Neuronal stem cell (in vitro differentiated cells): Measurements from ENCODE around the gene FMNL3.

Experiments
- DNase-seq: peaks from one replicate; pipeline ENCODE4 v3.0.0-alpha.2; 2013; ENCODE audit warnings: low spot score
- H2AFZ ChIP-seq: one replicate; pipeline ENCODE4 v1.6.1; 2013; ENCODE audit warnings: mild to moderate bottlenecking, low read length, inconsistent platforms
- H2AK5ac ChIP-seq: 2 replicates; pipeline ENCODE4 v1.6.1; 2013; ENCODE audit warnings: low read depth, mild to moderate bottlenecking, inconsistent platforms, low read length, moderate library complexity, mixed read lengths
- H2BK120ac ChIP-seq: 2 replicates; pipeline ENCODE4 v1.6.1; 2013; ENCODE audit warnings: low read depth, mild to moderate bottlenecking, inconsistent platforms, low read length, moderate library complexity, mixed read lengths
- H2BK12ac ChIP-seq: one replicate; pipeline ENCODE4 v1.6.1; 2013; ENCODE audit warnings: low read length, inconsistent platforms
- H2BK15ac ChIP-seq: 2 replicates; pipeline ENCODE4 v1.6.1; 2013; ENCODE audit warnings: mild to moderate bottlenecking, low read length, inconsistent platforms, mixed read lengths
- H2BK5ac ChIP-seq: one replicate; pipeline ENCODE4 v1.6.1; 2013; ENCODE audit warnings: inconsistent platforms, mild to moderate bottlenecking, low read length, moderate library complexity
- H3K14ac ChIP-seq: one replicate; pipeline ENCODE4 v1.6.1; 2013; ENCODE audit warnings: low read length, inconsistent platforms
- H3K18ac ChIP-seq: 2 replicates; pipeline ENCODE4 v1.6.1; 2013; ENCODE audit warnings: low read length, inconsistent platforms
- H3K23ac ChIP-seq: 2 replicates; pipeline ENCODE4 v1.6.1; 2013; ENCODE audit warnings: low read depth, mild to moderate bottlenecking, mixed read lengths, low read length, inconsistent platforms; ENCODE audit not compliant: poor library complexity
- H3K27ac ChIP-seq: replicated peaks from 3 replicates; pipeline ENCODE4 v1.5.1; 2013; ENCODE audit warnings: low read length, inconsistent platforms
- H3K27me3 ChIP-seq, 3 experiments: 2 replicates each; pipeline ENCODE4 v1.6.1; 2013; ENCODE audit warnings: low read length in 3 of 3, mild to moderate bottlenecking in 2 of 3, inconsistent platforms in 1 of 3, low read depth in 1 of 3, mixed read lengths in 1 of 3, moderate library complexity in 1 of 3; ENCODE audit not compliant: control insufficient read depth in 3 of 3, insufficient read depth in 3 of 3
- H3K36me3 ChIP-seq, 2 donors: replicated peaks in 1 of 2; 2 replicates each; pipeline ENCODE4 v1.6.1; 2013; ENCODE audit warnings: low read length in 2 of 2; ENCODE audit not compliant: control insufficient read depth in 2 of 2, insufficient read depth in 2 of 2
- H3K4ac ChIP-seq: 2 replicates; pipeline ENCODE4 v1.6.1; 2013; ENCODE audit warnings: inconsistent platforms, mild to moderate bottlenecking, low read length, moderate library complexity
- H3K4me1 ChIP-seq, 2 donors: 1 replicate in 1 of 2; 2 replicates in 1 of 2; pipeline ENCODE4 v1.6.1; 2013; ENCODE audit warnings: low read length in 2 of 2, low read depth in 1 of 2; ENCODE audit not compliant: control insufficient read depth in 2 of 2, insufficient read depth in 1 of 2
- H3K4me2 ChIP-seq: one replicate; pipeline ENCODE4 v1.6.1; 2013; ENCODE audit warnings: mild to moderate bottlenecking, low read length, inconsistent platforms; ENCODE audit not compliant: insufficient read depth, poor library complexity, severe bottlenecking
- H3K4me3 ChIP-seq, 2 donors: 2 replicates each; pipeline ENCODE4 v1.5.1; 2013; ENCODE audit warnings: low read length in 2 of 2, mild to moderate bottlenecking in 2 of 2, inconsistent platforms in 1 of 2, moderate library complexity in 1 of 2
- H3K79me1 ChIP-seq: one replicate; pipeline ENCODE4 v1.6.1; 2013; ENCODE audit warnings: low read depth, mild to moderate bottlenecking, inconsistent platforms, low read length, moderate library complexity
- H3K9ac ChIP-seq: one replicate; pipeline ENCODE4 v1.6.1; 2013; ENCODE audit warnings: mild to moderate bottlenecking, low read depth, low read length, inconsistent platforms; ENCODE audit not compliant: poor library complexity
- H3K9me3 ChIP-seq, 2 donors: replicated peaks in 1 of 2; 2 replicates each; pipeline versions ENCODE3 to v1.6.1; 2013; ENCODE audit warnings: low read length in 2 of 2, mild to moderate bottlenecking in 2 of 2, inconsistent platforms in 1 of 2, low read depth in 1 of 2, mixed read lengths in 1 of 2, moderate library complexity in 1 of 2; ENCODE audit not compliant: control insufficient read depth in 2 of 2, insufficient read depth in 1 of 2
- H4K8ac ChIP-seq: one replicate; pipeline ENCODE4 v1.6.1; 2013; ENCODE audit warnings: low read depth, mild to moderate bottlenecking, inconsistent platforms, low read length, moderate library complexity
- H4K91ac ChIP-seq: one replicate; pipeline ENCODE4 v1.6.1; 2013; ENCODE audit warnings: low read length, low read depth, mild to moderate bottlenecking, inconsistent platforms; ENCODE audit not compliant: poor library complexity
- WGBS, 2 donors: extraction: QIAGEN DNeasy Blood & Tissue Kit; methylation state at CpG; one replicate each; pipeline ENCODE4 v1.1.7; 2013; ENCODE audit warnings: missing lambda C conversion rate in 2 of 2, mixed read lengths in 1 of 2; ENCODE audit not compliant: insufficient read length in 2 of 2, insufficient replicate concordance in 1 of 2; ENCODE audit errors: extremely low coverage in 2 of 2; 5-methylcytosine and 5-hydroxymethylcytosine counted together

The FMNL3 gene

DNA sequence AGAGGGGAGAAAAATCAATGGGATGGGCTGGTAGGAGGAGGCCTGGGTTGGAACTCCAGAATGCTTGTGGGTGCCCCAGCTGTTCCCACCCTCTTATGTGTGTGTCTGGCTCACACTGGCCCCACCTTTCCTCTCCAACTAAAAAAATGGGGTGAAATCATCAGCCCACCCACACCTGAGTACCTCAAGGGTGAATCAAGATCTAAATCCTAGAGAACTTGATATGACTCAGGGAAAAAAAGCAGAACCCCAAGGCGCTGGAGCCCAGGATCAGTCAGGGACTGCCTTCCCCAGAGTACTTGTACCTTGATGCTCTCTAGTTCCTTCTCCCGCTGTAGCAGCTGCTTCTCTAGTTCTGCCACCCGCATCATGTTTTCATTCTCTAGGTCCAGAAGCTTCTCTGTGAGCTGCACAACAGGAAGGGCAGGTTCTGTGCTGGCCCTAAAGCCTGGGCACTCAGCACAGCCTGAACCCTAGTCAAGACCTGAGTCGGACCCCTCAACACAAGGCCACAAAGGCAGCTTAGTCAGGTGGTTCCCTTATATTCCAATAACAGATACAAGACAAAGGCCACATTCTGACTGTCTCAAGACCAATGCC lies 54.2 kb downstream of the FMNL3 start:
- Histone ChIP-seq H3K27me3 (no peaks in the 10 kb centered on the region), H3K14ac (no peak overlapping the region), H3K4ac (no peak overlapping the region), H2BK5ac (no peak overlapping the region), H3K4me1 (peaks cover 0 to 6% of the 10 kb centered on the region in 2 donors), H3K27ac (no peak overlapping the region), H2BK15ac (no peak overlapping the region), H3K9me3 (no peaks in the 10 kb centered on the region), H3K79me1 (peaks cover 2% of the 10 kb centered on the region), H3K4me2 (no peak overlapping the region), H2AFZ (no peak overlapping the region), H2BK120ac (no peak overlapping the region), H3K9ac (no peak overlapping the region), H3K18ac (no peak overlapping the region), H3K36me3 (peaks cover 42 to 98% of the 10 kb centered on the region in 2 donors), H3K23ac (no peak overlapping the region), H2AK5ac (no peak overlapping the region), H2BK12ac (no peak overlapping the region), H4K91ac (no peak overlapping the region), H4K8ac (no peak overlapping the region), H3K4me3 (no peak overlapping the region)
- no peak for DNase-seq
- WGBS, 2 donors: no CpG with 5 or more reads among the region's 4 CpGs

- H3K23ac ChIP-seq: no peak overlapping the region
- H3K27ac ChIP-seq: peak overlapping the region; percentile 7
- H3K14ac ChIP-seq: no peak overlapping the region
- no peak for DNase-seq
- H3K4ac ChIP-seq: no peak overlapping the region
- H4K8ac ChIP-seq: no peak overlapping the region
- H3K36me3 ChIP-seq: peaks cover 41 to 97% of the 10 kb centered on the region in 2 donors
- H3K4me3 ChIP-seq: no peak overlapping the region
- H3K4me1 ChIP-seq: peaks cover 0 to 6% of the 10 kb centered on the region in 2 donors
- H3K9ac ChIP-seq: no peak overlapping the region
- no peaks in the 10 kb centered on the region for H3K27me3 ChIP-seq
- H3K79me1 ChIP-seq: peaks cover 2% of the 10 kb centered on the region
- H3K18ac ChIP-seq: no peak overlapping the region
- no peaks in the 10 kb centered on the region for H3K9me3 ChIP-seq
- H4K91ac ChIP-seq: no peak overlapping the region
- WGBS, 2 donors: no CpG with 5 or more reads among the region's 8 CpGs
- H3K4me2 ChIP-seq: no peak overlapping the region
- H2AK5ac ChIP-seq: no peak overlapping the region
- H2BK15ac ChIP-seq: no peak overlapping the region
- H2BK120ac ChIP-seq: no peak overlapping the region
- no peak overlapping the region for H2AFZ ChIP-seq
- H2BK5ac ChIP-seq: no peak overlapping the region
- no peak overlapping the region for H2BK12ac ChIP-seq
These were observed 55.4 kb downstream of the FMNL3 start for GRCh38 chr12:49651855-49652254.

- no peak overlapping the region for H4K8ac ChIP-seq
- DNase-seq: no peak
- H3K4me3 ChIP-seq: no peak overlapping the region
- H4K91ac ChIP-seq: no peak overlapping the region
- no peak overlapping the region for H3K4ac ChIP-seq
- H2AK5ac ChIP-seq: no peak overlapping the region
- no CpG with 5 or more reads among the region's 5 CpGs for WGBS, 2 donors
- peak overlapping the region; percentile 41 for H3K14ac ChIP-seq
- peak overlapping the region; percentile 17 for H3K23ac ChIP-seq
- no peak overlapping the region for H2BK15ac ChIP-seq
- no peak overlapping the region for H3K4me2 ChIP-seq
- H3K18ac ChIP-seq: no peak overlapping the region
- H2AFZ ChIP-seq: no peak overlapping the region
- H3K9me3 ChIP-seq: peaks cover 0 to 2% of the 10 kb centered on the region in 2 donors
- H3K4me1 ChIP-seq: peaks cover 0 to 6% of the 10 kb centered on the region in 2 donors
- no peak overlapping the region for H3K9ac ChIP-seq
- H2BK120ac ChIP-seq: no peak overlapping the region
- H2BK5ac ChIP-seq: no peak overlapping the region
- H2BK12ac ChIP-seq: no peak overlapping the region
- peaks cover 54 to 99% of the 10 kb centered on the region in 2 donors for H3K36me3 ChIP-seq
- H3K27me3 ChIP-seq: no peaks in the 10 kb centered on the region
- H3K27ac ChIP-seq: no peak overlapping the region
- peaks cover 2% of the 10 kb centered on the region for H3K79me1 ChIP-seq
These were observed 57.3 kb downstream of the FMNL3 start for GRCh38 chr12:49649892-49650291.

GRCh38 chr12:49649445-49649844 lies 57.8 kb downstream of the FMNL3 start:
- H3K23ac ChIP-seq: peak overlapping the region; percentile 17
- H2BK15ac ChIP-seq: no peak overlapping the region
- peaks cover 2% of the 10 kb centered on the region for H3K79me1 ChIP-seq
- no peaks in the 10 kb centered on the region for H3K27me3 ChIP-seq
- peak overlapping the region; percentile 41 for H3K14ac ChIP-seq
- no peak overlapping the region for H2AK5ac ChIP-seq
- no peak overlapping the region for H3K27ac ChIP-seq
- no peak overlapping the region for H3K4me3 ChIP-seq
- H2BK5ac ChIP-seq: no peak overlapping the region
- no peak overlapping the region for H2BK12ac ChIP-seq
- no peak overlapping the region for H2BK120ac ChIP-seq
- DNase-seq: no peak
- peaks cover 0 to 2% of the 10 kb centered on the region in 2 donors for H3K9me3 ChIP-seq
- H2AFZ ChIP-seq: no peak overlapping the region
- H3K4me1 ChIP-seq: peaks cover 3 to 8% of the 10 kb centered on the region in 2 donors
- no peak overlapping the region for H4K8ac ChIP-seq
- H4K91ac ChIP-seq: no peak overlapping the region
- WGBS, 2 donors: no CpG with 5 or more reads among the region's 11 CpGs
- no peak overlapping the region for H3K18ac ChIP-seq
- H3K36me3 ChIP-seq: peaks cover 55 to 99% of the 10 kb centered on the region in 2 donors
- H3K4me2 ChIP-seq: no peak overlapping the region
- H3K4ac ChIP-seq: no peak overlapping the region
- no peak overlapping the region for H3K9ac ChIP-seq
